MCF 10A (cell line): ENCODE data around the gene CECR2. TPM values are rescaled to one million over a fixed set of nuclear protein-coding genes. Genes with fewer than 3 reads are reported as not detected.

Experiments used
- BruUV-seq: library from RNA; stranded (reverse); fragments of 400-500 nt; replicated peaks from 2 replicates; lab custom pipeline; 2021; lab: Mats Ljungman, UMichigan
- CTCF ChIA-PET: fragments of 300-600 bp; sonication (Branson Sonifier 250); formaldehyde crosslinking; extraction: SDS; loops from one replicate; lab custom pipeline; 2021; ENCODE audit warnings: antibody characterized with exemption, inconsistent platforms; lab: Yijun Ruan, JAX
- POLR2A ChIA-PET: fragments of 300-600, 350-650 bp; sonication (Branson Sonifier 250); formaldehyde crosslinking; extraction: SDS; loops from one replicate; lab custom pipeline; 2020; ENCODE audit warnings: antibody characterized with exemption, inconsistent platforms; lab: Yijun Ruan, JAX
- DNase-seq: peaks from one replicate; pipeline ENCODE4 v3.0.0-alpha.2; 2018; ENCODE audit not compliant: unreplicated experiment
- H3K27ac Mint-ChIP-seq: one replicate; pipeline ENCODE4 v1.8.0; 2022; ENCODE audit warnings: mild to moderate bottlenecking, low read depth, mixed read lengths; ENCODE audit not compliant: unreplicated experiment
- H3K27me3 Mint-ChIP-seq: one replicate; pipeline ENCODE4 v1.8.0; 2022; ENCODE audit warnings: mixed read lengths; ENCODE audit not compliant: insufficient read depth, unreplicated experiment
- H3K36me3 Mint-ChIP-seq: one replicate; pipeline ENCODE4 v1.8.0; 2022; ENCODE audit warnings: mild to moderate bottlenecking, moderate library complexity, mixed read lengths; ENCODE audit not compliant: insufficient read depth, unreplicated experiment
- H3K4me1 Mint-ChIP-seq: one replicate; pipeline ENCODE4 v1.8.0; 2022; ENCODE audit warnings: mixed read lengths; ENCODE audit not compliant: insufficient read depth, unreplicated experiment
- H3K4me3 Mint-ChIP-seq: one replicate; pipeline ENCODE4 v1.8.0; 2022; ENCODE audit warnings: mild to moderate bottlenecking, moderate library complexity, mixed read lengths; ENCODE audit not compliant: unreplicated experiment
- H3K9me3 Mint-ChIP-seq: one replicate; pipeline ENCODE4 v1.8.0; 2022; ENCODE audit warnings: mixed read lengths; ENCODE audit not compliant: unreplicated experiment
- CTCF ChIP-seq: fragments of 200-600 bp; IDR thresholded peaks from one replicate; pipeline ENCODE4 v1.8.0; 2022; ENCODE audit warnings: antibody characterized with exemption, mild to moderate bottlenecking; ENCODE audit not compliant: unreplicated experiment
- intact Hi-C: fragments of 100-400 bp; cut with micrococcal nuclease; formaldehyde crosslinking; loops from 2 replicates; pipeline ENCODE4 v1.14.1; 2022
- total RNA-seq: library from RNA; stranded (reverse); gene quantifications from 2 replicates; pipeline ENCODE4 v1.2.3, GENCODE V29; 2022

The CECR2 gene
- total RNA-seq, 1 experiment from 2014 or later: not detected

GRCh38 chr22:17548010-17548755 lies 178.9 kb downstream of the CECR2 start:
- Mint-ChIP-seq H3K9me3 (no peaks in the 10 kb centered on the region), H3K27me3 (no peaks in the 10 kb centered on the region), H3K4me1 (no peaks in the 10 kb centered on the region), H3K4me3 (no peak overlapping the region), H3K36me3 (peaks cover 4% of the 10 kb centered on the region), H3K27ac (no peak overlapping the region)
- ChIA-PET CTCF (interaction anchor here (1.0 to 1.3 kb wide), 2 partner anchors 10 kb away, joined by 5 read pairs; no protein-coding TSS in a partner anchor), POLR2A (no interaction called here)
- no TSS peak for BruUV-seq
- intact Hi-C loops: no loop called here
- DNase-seq: no peak
- no peak for TF ChIP-seq CTCF

- H3K36me3 Mint-ChIP-seq: peaks cover 4% of the 10 kb centered on the region
- no peaks in the 10 kb centered on the region for H3K4me1 Mint-ChIP-seq
- H3K27me3 Mint-ChIP-seq: no peaks in the 10 kb centered on the region
- POLR2A ChIA-PET: no interaction called here
- no peaks in the 10 kb centered on the region for H3K9me3 Mint-ChIP-seq
- intact Hi-C loops: no loop called here
- no peak overlapping the region for H3K4me3 Mint-ChIP-seq
- TF ChIP-seq CTCF: no peak
- DNase-seq: no peak
- BruUV-seq: no TSS peak
- CTCF ChIA-PET: interaction anchor here (1.0 kb wide), 1 partner anchor 10 kb away, joined by 5 read pairs; no protein-coding TSS in a partner anchor
- H3K27ac Mint-ChIP-seq: no peak overlapping the region
Observed at GRCh38 chr22:17548756-17549035, 179.4 kb downstream of the CECR2 start.

- H3K27ac Mint-ChIP-seq: no peak overlapping the region
- intact Hi-C loops: no loop called here
- CTCF ChIA-PET: interaction anchor here (0.6 to 1.0 kb wide), 2 partner anchors 9 to 41 kb away, joined by 3 to 5 read pairs; no protein-coding TSS in a partner anchor
Observed at GRCh38 chr22:17549183-17549582, 179.9 kb downstream of the CECR2 start.

More at GRCh38 chr22:17549183-17549582, 179.9 kb downstream of the CECR2 start:
- no peak overlapping the region for H3K4me3 Mint-ChIP-seq
- no peaks in the 10 kb centered on the region for H3K9me3 Mint-ChIP-seq
- no peak for DNase-seq
- no peaks in the 10 kb centered on the region for H3K4me1 Mint-ChIP-seq
- no TSS peak for BruUV-seq
- POLR2A ChIA-PET: interaction anchor here (1.1 kb wide), 1 partner anchor 9 kb away, joined by 3 read pairs; no protein-coding TSS in a partner anchor
- H3K27me3 Mint-ChIP-seq: no peaks in the 10 kb centered on the region
- peaks cover 4% of the 10 kb centered on the region for H3K36me3 Mint-ChIP-seq
- TF ChIP-seq CTCF: no peak
